ENCODE measurements around the gene MRPL40.

The MRPL40 gene

DNA sequence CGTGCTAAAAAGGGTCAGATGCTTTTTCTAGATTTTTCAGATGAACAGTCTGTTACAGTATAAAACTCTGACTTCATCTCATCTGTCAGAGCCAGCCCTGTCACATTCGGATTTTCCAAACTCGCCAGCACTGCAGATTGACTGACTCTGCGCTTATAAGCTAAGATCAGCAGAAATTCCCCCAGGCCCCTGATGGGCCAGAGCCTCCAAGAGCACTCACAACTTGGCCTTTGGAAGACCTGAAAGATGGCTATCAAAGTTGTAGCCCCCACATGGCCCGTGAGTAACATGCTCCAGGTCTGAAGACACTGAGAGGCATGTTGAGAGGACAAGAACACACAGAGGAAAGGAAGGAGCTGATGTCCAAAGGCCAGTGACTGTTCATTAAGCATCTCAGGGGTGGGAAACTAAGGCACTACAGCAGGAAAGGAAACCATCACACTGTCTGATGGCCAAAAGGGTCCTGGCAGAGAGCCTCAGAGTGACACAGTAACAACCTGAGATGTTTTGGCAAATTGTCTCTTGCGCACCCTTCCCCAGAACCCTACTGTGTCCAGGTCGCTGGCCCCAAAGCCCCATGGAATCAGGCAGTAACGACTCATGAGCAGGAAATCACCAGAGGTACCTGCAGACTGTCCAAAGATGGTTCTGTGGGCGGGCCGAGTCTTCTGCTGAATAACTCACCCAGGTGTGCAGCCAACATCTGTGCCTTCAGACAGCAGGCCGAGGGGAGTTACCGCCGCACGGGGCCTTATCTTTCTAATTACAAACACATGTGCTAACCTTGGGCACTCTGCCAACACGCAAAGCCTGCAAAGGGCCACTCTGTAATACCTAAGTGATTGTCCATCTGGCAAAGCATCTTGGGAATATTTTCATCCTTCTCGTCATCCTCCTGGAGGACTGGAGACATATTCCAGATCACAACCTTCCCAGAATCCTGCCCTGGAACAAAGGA lies 24.4 kb upstream of the MRPL40 start:
- Histone ChIP-seq H3K4me2 (ENCODE audit: low read depth, low read length) (no peak overlapping the region), H3K27me3 (replicated peaks; ENCODE audit: insufficient read depth, low read length) (no peaks in the 10 kb centered on the region), H2AFZ (ENCODE audit: low read length) (no peak overlapping the region), H3K9me3 (replicated peaks; ENCODE audit: insufficient read depth, low read length) (no peaks in the 10 kb centered on the region), H3K27ac (ENCODE audit: low read length) (no peak overlapping the region), H3K36me3 (replicated peaks; ENCODE audit: insufficient read depth, low read length) (peaks cover 15% of the 10 kb centered on the region), H3F3A (ENCODE audit: insufficient read depth, low read length) (no peaks in the 10 kb centered on the region), H3K79me2 (ENCODE audit: low read length) (peaks cover 77% of the 10 kb centered on the region), H3K4me3 (ENCODE audit: low read length) (no peak overlapping the region), H3K4me1 (ENCODE audit: low read length) (no peaks in the 10 kb centered on the region), H3K9me2 (replicated peaks; ENCODE audit: insufficient read depth, low read length) (no peaks in the 10 kb centered on the region), H4K20me1 (ENCODE audit: insufficient read depth, low read length) (peaks cover 23% of the 10 kb centered on the region), H3K9ac (ENCODE audit: low read length) (no peak overlapping the region)
- TF ChIP-seq EZH2 (optimal IDR thresholded peaks at IDR 0.05; ENCODE audit: low read depth, low read length) (no peak), EZH2phosphoT487 (IDR thresholded peaks at IDR 0.05; ENCODE audit: low read length) (no peak)
- TF ChIP-seq, protein P1, sequence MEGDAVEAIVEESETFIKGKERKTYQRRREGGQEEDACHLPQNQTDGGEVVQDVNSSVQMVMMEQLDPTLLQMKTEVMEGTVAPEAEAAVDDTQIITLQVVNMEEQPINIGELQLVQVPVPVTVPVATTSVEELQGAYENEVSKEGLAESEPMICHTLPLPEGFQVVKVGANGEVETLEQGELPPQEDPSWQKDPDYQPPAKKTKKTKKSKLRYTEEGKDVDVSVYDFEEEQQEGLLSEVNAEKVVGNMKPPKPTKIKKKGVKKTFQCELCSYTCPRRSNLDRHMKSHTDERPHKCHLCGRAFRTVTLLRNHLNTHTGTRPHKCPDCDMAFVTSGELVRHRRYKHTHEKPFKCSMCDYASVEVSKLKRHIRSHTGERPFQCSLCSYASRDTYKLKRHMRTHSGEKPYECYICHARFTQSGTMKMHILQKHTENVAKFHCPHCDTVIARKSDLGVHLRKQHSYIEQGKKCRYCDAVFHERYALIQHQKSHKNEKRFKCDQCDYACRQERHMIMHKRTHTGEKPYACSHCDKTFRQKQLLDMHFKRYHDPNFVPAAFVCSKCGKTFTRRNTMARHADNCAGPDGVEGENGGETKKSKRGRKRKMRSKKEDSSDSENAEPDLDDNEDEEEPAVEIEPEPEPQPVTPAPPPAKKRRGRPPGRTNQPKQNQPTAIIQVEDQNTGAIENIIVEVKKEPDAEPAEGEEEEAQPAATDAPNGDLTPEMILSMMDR (IDR thresholded peaks at IDR 0.05; ENCODE audit: low read length) = no peak
- DNase-seq = no peak

DNA sequence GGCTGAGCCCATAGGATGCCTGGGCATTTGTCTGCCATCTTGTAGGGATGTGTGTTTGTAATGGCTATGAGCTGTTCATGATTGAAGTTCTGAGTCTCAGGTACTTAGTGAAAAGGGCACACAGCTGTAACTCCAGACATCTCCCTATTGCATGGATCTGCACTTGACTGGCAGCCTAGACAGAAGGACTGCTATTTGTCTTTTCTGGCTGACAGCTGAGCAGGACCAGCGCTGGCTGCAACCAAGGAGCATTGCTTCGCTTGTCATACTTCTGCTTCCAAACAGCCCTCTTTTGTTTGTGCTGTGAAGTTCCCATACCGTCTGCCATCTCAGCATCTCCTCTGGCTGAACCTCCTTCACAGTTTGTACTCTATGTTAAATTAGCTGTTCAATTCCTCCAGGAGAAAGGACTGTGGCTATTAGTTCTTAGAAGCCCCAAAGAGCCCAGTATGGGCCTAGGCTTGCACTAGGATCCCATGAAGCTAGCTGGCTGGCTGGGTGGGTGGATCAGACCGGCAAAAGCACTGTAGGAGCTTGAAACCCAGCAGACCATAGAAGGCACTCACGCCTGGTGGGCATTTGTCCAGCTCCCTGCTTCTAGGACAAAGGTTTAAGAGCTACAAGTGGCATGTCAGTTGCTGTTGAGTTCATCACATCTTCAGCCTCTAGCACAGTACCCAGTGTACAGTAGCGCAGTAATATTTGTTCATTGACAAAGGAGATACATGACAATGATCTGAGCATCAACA lies 21.2 kb upstream of the MRPL40 start:
- Histone ChIP-seq H2AFZ (ENCODE audit: low read length) (no peak overlapping the region), H3F3A (ENCODE audit: insufficient read depth, low read length) (no peaks in the 10 kb centered on the region; the same call in 1 of the 2 replicates), H3K9me2 (replicated peaks; ENCODE audit: insufficient read depth, low read length) (no peaks in the 10 kb centered on the region), H4K20me1 (ENCODE audit: insufficient read depth, low read length) (peaks cover 43% of the 10 kb centered on the region), H3K79me2 (ENCODE audit: low read length) (peaks cover 98% of the 10 kb centered on the region), H3K9ac (ENCODE audit: low read length) (no peak overlapping the region), H3K27ac (ENCODE audit: low read length) (no peak overlapping the region), H3K27me3 (replicated peaks; ENCODE audit: insufficient read depth, low read length) (no peaks in the 10 kb centered on the region), H3K4me2 (ENCODE audit: low read depth, low read length) (no peak overlapping the region), H3K4me1 (ENCODE audit: low read length) (no peaks in the 10 kb centered on the region), H3K9me3 (replicated peaks; ENCODE audit: insufficient read depth, low read length) (no peaks in the 10 kb centered on the region), H3K36me3 (replicated peaks; ENCODE audit: insufficient read depth, low read length) (peaks cover 15% of the 10 kb centered on the region), H3K4me3 (ENCODE audit: low read length) (no peak overlapping the region)
- TF ChIP-seq EZH2 (optimal IDR thresholded peaks at IDR 0.05; ENCODE audit: low read depth, low read length) (no peak), EZH2phosphoT487 (IDR thresholded peaks at IDR 0.05; ENCODE audit: low read length) (no peak)
- TF ChIP-seq, protein P1 (IDR thresholded peaks at IDR 0.05; ENCODE audit: low read length) = no peak
- no peak for DNase-seq

DNA sequence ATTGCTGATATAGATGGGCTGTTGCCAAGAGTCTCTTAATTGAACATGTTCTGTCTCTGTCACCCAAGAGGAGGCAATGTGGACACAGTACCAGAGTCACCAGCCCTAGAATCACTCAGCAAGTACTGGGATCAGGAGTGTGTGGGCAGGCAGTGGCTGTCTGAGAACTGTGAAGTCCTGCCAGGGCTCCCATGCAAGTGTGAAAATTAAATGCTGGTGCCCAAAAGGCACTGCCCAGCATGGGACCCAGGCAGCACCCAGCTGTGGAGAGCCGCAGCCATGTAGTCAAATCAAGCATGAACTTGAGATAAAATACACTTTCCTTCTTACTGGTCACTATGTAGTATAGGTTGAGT lies 20.7 kb upstream of the MRPL40 start:
- peaks cover 45% of the 10 kb centered on the region for H4K20me1 ChIP-seq (ENCODE audit: insufficient read depth, low read length)
- no peaks in the 10 kb centered on the region for H3K9me3 ChIP-seq (replicated peaks; ENCODE audit: insufficient read depth, low read length)
- no peak overlapping the region for H2AFZ ChIP-seq (ENCODE audit: low read length)
- H3K36me3 ChIP-seq (replicated peaks; ENCODE audit: insufficient read depth, low read length) = peaks cover 15% of the 10 kb centered on the region
- no peak overlapping the region for H3K27ac ChIP-seq (ENCODE audit: low read length)
- no peak overlapping the region for H3K4me3 ChIP-seq (ENCODE audit: low read length)
- no peak overlapping the region for H3K4me2 ChIP-seq (ENCODE audit: low read depth, low read length)
- TF ChIP-seq EZH2 (optimal IDR thresholded peaks at IDR 0.05; ENCODE audit: low read depth, low read length) (no peak), EZH2phosphoT487 (IDR thresholded peaks at IDR 0.05; ENCODE audit: low read length) (no peak)
- TF ChIP-seq, protein P1 (IDR thresholded peaks at IDR 0.05; ENCODE audit: low read length) = no peak
- H3K79me2 ChIP-seq (ENCODE audit: low read length) = peaks cover 99% of the 10 kb centered on the region
- no peak for DNase-seq
- no peaks in the 10 kb centered on the region; the same call in 1 of the 2 replicates for H3F3A ChIP-seq (ENCODE audit: insufficient read depth, low read length)
- no peaks in the 10 kb centered on the region for H3K9me2 ChIP-seq (replicated peaks; ENCODE audit: insufficient read depth, low read length)
- H3K4me1 ChIP-seq (ENCODE audit: low read length) = no peaks in the 10 kb centered on the region
- no peaks in the 10 kb centered on the region for H3K27me3 ChIP-seq (replicated peaks; ENCODE audit: insufficient read depth, low read length)
- no peak overlapping the region for H3K9ac ChIP-seq (ENCODE audit: low read length)

Data from MM.1S (cell line).